ENCODE results near the gene GBF1. TPM values are rescaled to one million over a fixed set of nuclear protein-coding genes. Genes with fewer than 3 reads are reported as not detected.

Gene GBF1
- total RNA-seq, 1 experiment from 2014 or later, result 23.7 TPM

DNA sequence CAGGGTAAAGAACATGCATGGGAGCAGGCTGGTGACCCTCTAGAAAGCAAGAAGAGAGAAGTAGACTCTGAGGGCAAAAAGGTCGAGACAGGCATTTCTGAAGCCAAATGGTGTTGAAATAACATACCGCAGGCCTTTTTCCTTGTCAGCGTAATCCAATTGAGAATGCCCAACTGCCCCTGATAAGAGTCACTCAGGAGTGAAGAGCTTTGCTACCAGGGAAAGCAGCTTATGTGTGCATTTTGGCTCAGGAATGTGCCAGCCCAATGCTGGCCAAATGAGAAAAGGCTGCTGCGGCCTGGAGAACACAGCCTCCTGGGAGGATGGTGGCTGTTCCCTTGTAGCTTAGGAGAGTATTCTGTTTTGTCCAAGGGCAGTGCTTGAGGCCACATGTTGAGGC lies 88.8 kb downstream of the GBF1 start:
- H2BK5ac ChIP-seq (ENCODE audit: insufficient read length, low read length), result no peak overlapping the region
- Mint-ChIP-seq H3K4me3 (no peak overlapping the region), H3K27me3 (ENCODE audit: low read depth) (peaks cover 36% of the 10 kb centered on the region), H3K9me3 (peaks cover 0 to 1% of the 10 kb centered on the region in 2 experiments; a peak in 1 of 5 replicates), H3K4me1 (no peaks in the 10 kb centered on the region), H3K36me3 (ENCODE audit: insufficient read depth in 1 of 3, low read depth in 3 of 3) (no peaks in the 10 kb centered on the region; a peak in 1 of 7 replicates), H3K27ac (no peak overlapping the region)
- H4K8ac ChIP-seq (replicated peaks; ENCODE audit: insufficient read length, low read depth, low read length), result no peak overlapping the region
- no peak for DNase-seq
- H2AK5ac ChIP-seq (ENCODE audit: insufficient read length, low read length), result no peak overlapping the region
- TF ChIP-seq, protein P1, sequence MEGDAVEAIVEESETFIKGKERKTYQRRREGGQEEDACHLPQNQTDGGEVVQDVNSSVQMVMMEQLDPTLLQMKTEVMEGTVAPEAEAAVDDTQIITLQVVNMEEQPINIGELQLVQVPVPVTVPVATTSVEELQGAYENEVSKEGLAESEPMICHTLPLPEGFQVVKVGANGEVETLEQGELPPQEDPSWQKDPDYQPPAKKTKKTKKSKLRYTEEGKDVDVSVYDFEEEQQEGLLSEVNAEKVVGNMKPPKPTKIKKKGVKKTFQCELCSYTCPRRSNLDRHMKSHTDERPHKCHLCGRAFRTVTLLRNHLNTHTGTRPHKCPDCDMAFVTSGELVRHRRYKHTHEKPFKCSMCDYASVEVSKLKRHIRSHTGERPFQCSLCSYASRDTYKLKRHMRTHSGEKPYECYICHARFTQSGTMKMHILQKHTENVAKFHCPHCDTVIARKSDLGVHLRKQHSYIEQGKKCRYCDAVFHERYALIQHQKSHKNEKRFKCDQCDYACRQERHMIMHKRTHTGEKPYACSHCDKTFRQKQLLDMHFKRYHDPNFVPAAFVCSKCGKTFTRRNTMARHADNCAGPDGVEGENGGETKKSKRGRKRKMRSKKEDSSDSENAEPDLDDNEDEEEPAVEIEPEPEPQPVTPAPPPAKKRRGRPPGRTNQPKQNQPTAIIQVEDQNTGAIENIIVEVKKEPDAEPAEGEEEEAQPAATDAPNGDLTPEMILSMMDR (conservative IDR thresholded peaks at IDR 0.05), result no peak
- H2BK12ac ChIP-seq (ENCODE audit: insufficient read length, low read depth, low read length), result no peak overlapping the region
- H3K9ac ChIP-seq (ENCODE audit: extremely low read depth, insufficient read length, low read length), result no peak overlapping the region
- H3K23me2 ChIP-seq (ENCODE audit: insufficient read length, low read depth, low read length, poor library complexity, severe bottlenecking), result no peaks in the 10 kb centered on the region
- H3K4me1 ChIP-seq (ENCODE audit: insufficient read depth, low read length), result no peaks in the 10 kb centered on the region
- H4K20me1 ChIP-seq (ENCODE audit: control insufficient read depth, insufficient read depth, insufficient read length), result no peaks in the 10 kb centered on the region
- no peak overlapping the region for H2BK120ac ChIP-seq (ENCODE audit: low read depth, low read length, poor library complexity, severe bottlenecking)
- no peaks in the 10 kb centered on the region for H3K79me1 ChIP-seq (ENCODE audit: insufficient read depth, low read depth, low read length, poor library complexity, severe bottlenecking)
- no peak overlapping the region for H2BK20ac ChIP-seq (ENCODE audit: low read depth, low read length, poor library complexity, severe bottlenecking)
- no peak overlapping the region for H3K18ac ChIP-seq (ENCODE audit: insufficient read length, low read depth, low read length)
- no peaks in the 10 kb centered on the region for H3K27me3 ChIP-seq (ENCODE audit: insufficient read depth, low read length)
- no peak overlapping the region for H3K4ac ChIP-seq (ENCODE audit: low read depth, low read length)
- H2AFZ ChIP-seq (ENCODE audit: low read length), result no peak overlapping the region
- no peak overlapping the region for H3K14ac ChIP-seq (ENCODE audit: insufficient read depth, low read length)
- no peaks in the 10 kb centered on the region for H3K79me2 ChIP-seq (ENCODE audit: insufficient read depth, low read length)
- no peak overlapping the region for H2BK15ac ChIP-seq (ENCODE audit: low read depth, low read length)
- H3K56ac ChIP-seq (ENCODE audit: insufficient read length, low read depth, low read length), result no peak overlapping the region
- H3K23ac ChIP-seq (ENCODE audit: insufficient read length, low read depth, low read length), result no peak overlapping the region
- no peak overlapping the region for H4K91ac ChIP-seq (ENCODE audit: insufficient read length, low read depth, low read length)
- no peaks in the 10 kb centered on the region for H3K9me3 ChIP-seq (ENCODE audit: control insufficient read depth, low read depth, low read length)
- H4K5ac ChIP-seq (ENCODE audit: insufficient read length, low read depth, low read length), result no peak overlapping the region
- no peak overlapping the region for H3T11ph ChIP-seq (ENCODE audit: low read length)
- no peak overlapping the region for H3K27ac ChIP-seq (ENCODE audit: insufficient read length, low read depth, low read length)
- WGBS (ENCODE audit: extremely low coverage, insufficient read length, low lambda C conversion rate), result no CpG with 5 or more reads among the region's 4 CpGs
- no peak overlapping the region for H3K4me2 ChIP-seq (ENCODE audit: insufficient read depth, insufficient read length, low read length)
